ENCODE measurements around the gene ZSCAN29.

ZSCAN29 gene

DNA sequence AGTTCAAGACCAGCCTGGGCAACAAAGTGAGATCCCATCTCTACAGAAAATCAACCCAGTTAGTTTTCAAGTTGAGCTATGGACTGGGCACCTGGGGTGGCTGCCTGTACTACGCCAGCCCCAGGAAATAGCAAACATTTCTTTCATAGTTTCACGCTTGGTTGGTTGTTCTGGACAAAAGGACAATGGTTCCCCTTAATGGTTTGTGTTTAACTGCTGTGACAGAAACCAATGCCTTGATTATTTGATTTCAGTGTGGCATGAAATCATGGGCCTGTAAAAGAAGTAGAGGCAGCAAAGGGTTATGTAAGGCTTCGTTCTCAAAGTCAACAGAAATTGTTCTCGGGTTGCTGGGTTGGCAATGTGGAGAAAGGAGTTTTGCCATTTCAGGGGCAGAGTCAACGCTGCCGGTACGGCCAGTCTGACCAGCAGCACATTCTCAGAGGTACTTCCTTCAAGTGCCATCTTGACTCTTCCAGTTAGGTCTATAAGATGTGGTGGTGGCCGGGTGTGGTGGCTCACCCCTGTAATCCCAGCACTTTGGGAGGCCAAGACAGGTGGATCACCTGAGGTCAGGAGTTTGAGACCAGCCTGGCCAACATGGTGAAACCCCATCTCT, 53.2 kb downstream of the ZSCAN29 start:
- no peaks in the 10 kb centered on the region for H3K27me3 ChIP-seq (ENCODE audit: insufficient read depth, low read length, poor library complexity, severe bottlenecking)
- H2AFZ ChIP-seq (ENCODE audit: low read length), result no peak overlapping the region

DNA sequence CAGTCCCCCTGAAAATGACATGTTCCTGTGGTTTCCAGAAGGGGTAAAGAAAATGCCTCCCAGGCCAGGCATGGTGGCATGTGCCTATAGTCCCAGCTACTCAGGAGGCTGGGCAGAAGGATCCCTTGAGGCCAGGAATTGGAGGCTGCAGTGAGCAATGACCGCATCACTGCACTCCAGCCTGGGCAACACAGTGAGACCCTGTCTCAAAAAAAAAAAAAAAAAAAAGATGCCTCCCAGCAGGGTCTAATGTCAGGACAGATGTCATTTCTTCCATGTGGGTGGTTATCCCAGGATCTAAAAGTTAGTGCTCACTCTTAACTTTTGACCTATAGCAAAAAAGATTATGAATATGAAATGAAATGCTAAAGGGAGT, 53.9 kb downstream of the ZSCAN29 start:
- no peak overlapping the region for H3K4me2 ChIP-seq (ENCODE audit: low read depth, low read length, poor library complexity, severe bottlenecking)
- no peaks in the 10 kb centered on the region for H3K36me3 ChIP-seq (ENCODE audit: insufficient read depth, low read length)
- no peak overlapping the region for H3K9ac ChIP-seq (ENCODE audit: low read depth, low read length, poor library complexity, severe bottlenecking)
- H3K9me2 ChIP-seq (replicated peaks; ENCODE audit: low read depth, low read length), result no peaks in the 10 kb centered on the region
- no peak overlapping the region for H2AFZ ChIP-seq (ENCODE audit: low read length)
- H3K27me3 ChIP-seq (ENCODE audit: insufficient read depth, low read length, poor library complexity, severe bottlenecking), result no peaks in the 10 kb centered on the region
- H3K79me2 ChIP-seq (ENCODE audit: insufficient read depth, low read length), result no peaks in the 10 kb centered on the region
- no peaks in the 10 kb centered on the region for H4K20me1 ChIP-seq (ENCODE audit: insufficient read depth, low read length, poor library complexity, severe bottlenecking)
- no peaks in the 10 kb centered on the region for H3K4me1 ChIP-seq (ENCODE audit: insufficient read depth, low read length, poor library complexity, severe bottlenecking)
- H3K4me3 ChIP-seq (ENCODE audit: low read length, poor library complexity, severe bottlenecking), result no peak overlapping the region
- no peaks in the 10 kb centered on the region for H3K9me3 ChIP-seq (ENCODE audit: insufficient read depth, low read depth, low read length)
- no peaks in the 10 kb centered on the region for H3F3A ChIP-seq (ENCODE audit: low read depth)
- no peak for TF ChIP-seq EZH2phosphoT487 (IDR thresholded peaks at IDR 0.05; ENCODE audit: borderline replicate concordance)
- TF ChIP-seq, protein P1, sequence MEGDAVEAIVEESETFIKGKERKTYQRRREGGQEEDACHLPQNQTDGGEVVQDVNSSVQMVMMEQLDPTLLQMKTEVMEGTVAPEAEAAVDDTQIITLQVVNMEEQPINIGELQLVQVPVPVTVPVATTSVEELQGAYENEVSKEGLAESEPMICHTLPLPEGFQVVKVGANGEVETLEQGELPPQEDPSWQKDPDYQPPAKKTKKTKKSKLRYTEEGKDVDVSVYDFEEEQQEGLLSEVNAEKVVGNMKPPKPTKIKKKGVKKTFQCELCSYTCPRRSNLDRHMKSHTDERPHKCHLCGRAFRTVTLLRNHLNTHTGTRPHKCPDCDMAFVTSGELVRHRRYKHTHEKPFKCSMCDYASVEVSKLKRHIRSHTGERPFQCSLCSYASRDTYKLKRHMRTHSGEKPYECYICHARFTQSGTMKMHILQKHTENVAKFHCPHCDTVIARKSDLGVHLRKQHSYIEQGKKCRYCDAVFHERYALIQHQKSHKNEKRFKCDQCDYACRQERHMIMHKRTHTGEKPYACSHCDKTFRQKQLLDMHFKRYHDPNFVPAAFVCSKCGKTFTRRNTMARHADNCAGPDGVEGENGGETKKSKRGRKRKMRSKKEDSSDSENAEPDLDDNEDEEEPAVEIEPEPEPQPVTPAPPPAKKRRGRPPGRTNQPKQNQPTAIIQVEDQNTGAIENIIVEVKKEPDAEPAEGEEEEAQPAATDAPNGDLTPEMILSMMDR (conservative IDR thresholded peaks at IDR 0.05; ENCODE audit: low read length), result no peak

More for the DNA sequence above, 53.2 kb downstream of the ZSCAN29 start:
- Histone ChIP-seq H3K9me3 (ENCODE audit: insufficient read depth, low read depth, low read length) (no peaks in the 10 kb centered on the region), H3K9me2 (replicated peaks; ENCODE audit: low read depth, low read length) (no peaks in the 10 kb centered on the region), H3K36me3 (ENCODE audit: insufficient read depth, low read length) (no peaks in the 10 kb centered on the region), H3K4me1 (ENCODE audit: insufficient read depth, low read length, poor library complexity, severe bottlenecking) (no peaks in the 10 kb centered on the region), H3K79me2 (ENCODE audit: insufficient read depth, low read length) (no peaks in the 10 kb centered on the region), H3K4me3 (ENCODE audit: low read length, poor library complexity, severe bottlenecking) (no peak overlapping the region), H4K20me1 (ENCODE audit: insufficient read depth, low read length, poor library complexity, severe bottlenecking) (no peaks in the 10 kb centered on the region), H3K9ac (ENCODE audit: low read depth, low read length, poor library complexity, severe bottlenecking) (no peak overlapping the region), H3F3A (ENCODE audit: low read depth) (no peaks in the 10 kb centered on the region), H3K4me2 (ENCODE audit: low read depth, low read length, poor library complexity, severe bottlenecking) (no peak overlapping the region)
- TF ChIP-seq EZH2phosphoT487 (IDR thresholded peaks at IDR 0.05; ENCODE audit: borderline replicate concordance), result no peak
- TF ChIP-seq, protein P1 (conservative IDR thresholded peaks at IDR 0.05; ENCODE audit: low read length), result no peak

DNA sequence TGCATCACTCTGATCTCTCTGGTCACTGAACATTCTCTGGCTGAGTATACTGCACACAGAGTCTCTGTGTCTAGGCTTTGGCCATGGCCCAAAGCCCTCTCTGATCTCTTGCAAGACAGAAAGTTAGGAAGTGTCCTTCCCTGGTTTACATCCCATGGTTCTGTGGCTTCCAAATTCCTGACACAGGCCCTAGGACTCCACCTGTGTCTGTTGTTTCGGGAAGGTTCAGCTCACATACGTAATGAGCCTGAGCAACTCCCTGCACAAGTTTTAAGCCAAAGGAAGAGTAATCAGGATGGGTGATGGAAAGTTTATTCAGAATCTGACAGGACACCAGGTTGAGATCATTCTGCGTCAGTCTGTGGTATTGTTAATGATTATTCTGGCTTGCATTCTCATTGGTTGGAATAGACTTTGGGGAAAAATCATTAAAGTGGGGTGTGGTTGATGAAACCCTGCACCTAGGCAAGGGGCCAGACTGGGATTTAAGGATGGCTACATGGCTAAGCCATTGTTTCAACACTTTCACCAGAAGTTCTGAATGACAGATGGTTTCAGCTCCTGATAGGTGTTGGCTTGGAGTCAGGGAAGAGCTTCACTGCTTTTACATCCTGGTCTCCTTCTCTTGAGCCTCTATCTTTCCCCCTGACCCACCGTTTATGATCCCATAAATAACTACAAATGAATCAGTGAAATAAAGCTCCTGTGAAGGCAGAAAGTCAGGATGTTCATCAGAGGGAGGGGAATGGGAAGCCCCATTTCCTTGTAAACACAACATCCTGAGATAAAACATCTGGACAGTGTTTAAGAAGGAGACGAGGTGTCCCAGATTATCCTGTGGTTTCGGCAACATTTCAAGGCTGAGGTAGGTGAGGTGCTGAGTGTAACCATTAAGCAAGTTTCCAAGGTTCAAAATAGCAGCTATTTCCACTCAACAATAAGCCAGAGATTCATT, 54.5 kb downstream of the ZSCAN29 start:
- Histone ChIP-seq H3K9ac (ENCODE audit: low read depth, low read length, poor library complexity, severe bottlenecking) (no peak overlapping the region), H3K9me2 (replicated peaks; ENCODE audit: low read depth, low read length) (no peaks in the 10 kb centered on the region), H3K79me2 (ENCODE audit: insufficient read depth, low read length) (no peaks in the 10 kb centered on the region), H3K4me3 (ENCODE audit: low read length, poor library complexity, severe bottlenecking) (no peak overlapping the region), H3K36me3 (ENCODE audit: insufficient read depth, low read length) (no peaks in the 10 kb centered on the region), H2AFZ (ENCODE audit: low read length) (no peak overlapping the region), H3F3A (ENCODE audit: low read depth) (no peaks in the 10 kb centered on the region), H4K20me1 (ENCODE audit: insufficient read depth, low read length, poor library complexity, severe bottlenecking) (no peaks in the 10 kb centered on the region), H3K9me3 (ENCODE audit: insufficient read depth, low read depth, low read length) (no peaks in the 10 kb centered on the region), H3K4me1 (ENCODE audit: insufficient read depth, low read length, poor library complexity, severe bottlenecking) (no peaks in the 10 kb centered on the region), H3K27me3 (ENCODE audit: insufficient read depth, low read length, poor library complexity, severe bottlenecking) (no peaks in the 10 kb centered on the region), H3K4me2 (ENCODE audit: low read depth, low read length, poor library complexity, severe bottlenecking) (no peak overlapping the region)
- TF ChIP-seq, protein P1 (conservative IDR thresholded peaks at IDR 0.05; ENCODE audit: low read length), result no peak
- no peak for TF ChIP-seq EZH2phosphoT487 (IDR thresholded peaks at IDR 0.05; ENCODE audit: borderline replicate concordance)

Measured in Loucy (cell line).